ENCODE data around the gene TSEN54.

TSEN54 gene

GRCh38 chr17:75553295-75554110 is 37.2 kb downstream of the TSEN54 start:
- H3K9me3 ChIP-seq (replicated peaks; ENCODE audit: low read length) = no peaks in the 10 kb centered on the region
- peaks cover 8% of the 10 kb centered on the region for H3K27me3 ChIP-seq (ENCODE audit: control insufficient read depth, insufficient read depth, low read length)
- no peaks in the 10 kb centered on the region for H3K36me3 ChIP-seq (ENCODE audit: insufficient read depth, low read length)
- H3K4me3 ChIP-seq (ENCODE audit: low read length) = no peak overlapping the region
- H3K9ac ChIP-seq (ENCODE audit: low read depth, low read length) = no peak overlapping the region
- no peak overlapping the region for H3K4me2 ChIP-seq (ENCODE audit: low read length)
- peaks cover 9% of the 10 kb centered on the region for H3K4me1 ChIP-seq (ENCODE audit: control insufficient read depth, insufficient read depth, low read length)

DNA sequence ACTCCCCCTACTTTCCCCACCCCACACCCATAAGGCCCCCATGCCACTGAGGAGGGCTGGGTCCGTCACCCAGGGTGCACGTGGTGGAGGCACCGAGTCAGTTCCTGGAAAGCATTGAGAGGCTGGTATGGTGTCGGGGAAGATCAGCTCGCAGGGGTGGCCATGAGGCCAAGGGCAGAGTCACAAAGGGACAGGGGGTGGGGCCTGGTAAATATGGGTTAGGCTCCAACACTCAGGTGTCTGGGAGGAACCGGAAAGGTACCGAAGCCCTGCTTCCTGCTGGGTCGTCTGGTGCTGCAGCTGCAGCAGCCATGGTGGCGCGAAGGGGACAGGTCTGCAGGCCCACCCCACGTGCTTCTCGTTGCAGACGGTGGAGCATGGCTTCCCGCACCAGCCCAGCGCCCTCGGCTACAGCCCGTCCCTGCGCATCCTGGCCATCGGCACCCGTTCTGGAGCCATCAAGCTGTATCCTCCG is 39.4 kb downstream of the TSEN54 start:
- Histone ChIP-seq H3K27me3 (ENCODE audit: control insufficient read depth, insufficient read depth, low read length) (no peaks in the 10 kb centered on the region), H3K4me3 (ENCODE audit: low read length) (no peak overlapping the region), H3K36me3 (ENCODE audit: insufficient read depth, low read length) (no peaks in the 10 kb centered on the region), H3K9ac (ENCODE audit: low read depth, low read length) (no peak overlapping the region), H3K4me2 (ENCODE audit: low read length) (no peak overlapping the region), H3K9me3 (replicated peaks; ENCODE audit: low read length) (no peaks in the 10 kb centered on the region), H3K4me1 (ENCODE audit: control insufficient read depth, insufficient read depth, low read length) (peaks cover 9% of the 10 kb centered on the region)

GRCh38 chr17:75557075-75557851 is 40.9 kb downstream of the TSEN54 start:
- H3K36me3 ChIP-seq (ENCODE audit: insufficient read depth, low read length) = no peaks in the 10 kb centered on the region
- H3K9ac ChIP-seq (ENCODE audit: low read depth, low read length) = no peak overlapping the region
- H3K4me2 ChIP-seq (ENCODE audit: low read length) = no peak overlapping the region
- H3K9me3 ChIP-seq (replicated peaks; ENCODE audit: low read length) = no peaks in the 10 kb centered on the region
- peaks cover 12% of the 10 kb centered on the region for H3K4me1 ChIP-seq (ENCODE audit: control insufficient read depth, insufficient read depth, low read length)
- no peaks in the 10 kb centered on the region for H3K27me3 ChIP-seq (ENCODE audit: control insufficient read depth, insufficient read depth, low read length)
- no peak overlapping the region for H3K4me3 ChIP-seq (ENCODE audit: low read length)

DNA sequence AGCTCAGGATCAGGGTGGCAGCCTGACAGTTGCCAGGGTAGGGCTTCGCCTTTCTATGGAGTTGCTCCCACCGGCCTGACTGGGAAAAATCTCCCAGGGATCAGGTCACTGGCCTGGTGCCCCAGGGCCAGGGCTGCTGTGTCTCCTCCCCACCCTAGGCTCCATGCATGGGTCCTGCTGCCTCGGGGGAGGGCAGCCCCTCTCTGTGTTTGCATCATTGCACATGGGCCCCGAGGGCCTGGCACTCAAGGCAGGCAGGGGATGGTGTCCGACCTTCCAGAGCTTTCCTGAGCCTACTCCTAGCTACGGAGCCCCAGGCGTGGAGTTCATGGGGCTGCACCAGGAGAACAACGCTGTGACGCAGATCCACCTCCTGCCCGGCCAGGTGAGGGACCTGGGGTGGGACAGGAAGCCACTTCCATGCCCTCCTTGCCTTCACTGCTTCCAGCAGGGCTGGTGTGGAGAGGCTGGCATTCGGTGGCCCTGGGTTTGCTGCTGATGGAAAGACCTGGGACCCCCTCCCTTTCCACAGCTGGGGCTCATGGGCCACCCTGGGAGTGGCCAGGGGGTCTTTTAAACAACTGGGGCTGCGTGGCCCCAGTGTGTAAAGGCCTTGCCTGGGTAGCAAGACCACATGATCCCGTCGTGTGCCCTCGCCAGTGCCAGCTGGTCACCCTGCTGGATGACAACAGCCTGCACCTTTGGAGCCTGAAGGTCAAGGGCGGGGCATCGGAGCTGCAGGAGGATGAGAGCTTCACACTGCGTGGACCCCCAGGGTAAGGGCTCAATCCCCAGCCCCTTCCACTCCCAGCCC is 41.7 kb downstream of the TSEN54 start:
- H3K9ac ChIP-seq (ENCODE audit: low read depth, low read length) = no peak overlapping the region
- no peak overlapping the region for H3K4me2 ChIP-seq (ENCODE audit: low read length)
- no peaks in the 10 kb centered on the region for H3K9me3 ChIP-seq (replicated peaks; ENCODE audit: low read length)
- peaks cover 12% of the 10 kb centered on the region for H3K4me1 ChIP-seq (ENCODE audit: control insufficient read depth, insufficient read depth, low read length)
- H3K27me3 ChIP-seq (ENCODE audit: control insufficient read depth, insufficient read depth, low read length) = peaks cover 2% of the 10 kb centered on the region
- H3K36me3 ChIP-seq (ENCODE audit: insufficient read depth, low read length) = no peaks in the 10 kb centered on the region
- H3K4me3 ChIP-seq (ENCODE audit: low read length) = no peak overlapping the region

GRCh38 chr17:75558666-75559530 is 42.6 kb downstream of the TSEN54 start:
- Histone ChIP-seq H3K36me3 (ENCODE audit: insufficient read depth, low read length) (no peaks in the 10 kb centered on the region), H3K4me1 (ENCODE audit: control insufficient read depth, insufficient read depth, low read length) (peaks cover 12% of the 10 kb centered on the region), H3K9me3 (replicated peaks; ENCODE audit: low read length) (no peaks in the 10 kb centered on the region), H3K9ac (ENCODE audit: low read depth, low read length) (no peak overlapping the region), H3K27me3 (ENCODE audit: control insufficient read depth, insufficient read depth, low read length) (peaks cover 10% of the 10 kb centered on the region), H3K4me3 (ENCODE audit: low read length) (no peak overlapping the region), H3K4me2 (ENCODE audit: low read length) (no peak overlapping the region)

GRCh38 chr17:75559958-75560533 is 43.7 kb downstream of the TSEN54 start:
- no peaks in the 10 kb centered on the region for H3K9me3 ChIP-seq (replicated peaks; ENCODE audit: low read length)
- no peak overlapping the region for H3K4me3 ChIP-seq (ENCODE audit: low read length)
- no peak overlapping the region for H3K4me2 ChIP-seq (ENCODE audit: low read length)
- H3K36me3 ChIP-seq (ENCODE audit: insufficient read depth, low read length) = no peaks in the 10 kb centered on the region
- H3K9ac ChIP-seq (ENCODE audit: low read depth, low read length) = no peak overlapping the region
- peaks cover 12% of the 10 kb centered on the region for H3K4me1 ChIP-seq (ENCODE audit: control insufficient read depth, insufficient read depth, low read length)
- H3K27me3 ChIP-seq (ENCODE audit: control insufficient read depth, insufficient read depth, low read length) = peaks cover 11% of the 10 kb centered on the region

GRCh38 chr17:75561927-75562603 is 45.7 kb downstream of the TSEN54 start:
- Histone ChIP-seq H3K4me3 (ENCODE audit: low read length) (no peak overlapping the region), H3K4me2 (ENCODE audit: low read length) (no peak overlapping the region), H3K9ac (ENCODE audit: low read depth, low read length) (no peak overlapping the region), H3K4me1 (ENCODE audit: control insufficient read depth, insufficient read depth, low read length) (peaks cover 9% of the 10 kb centered on the region), H3K36me3 (ENCODE audit: insufficient read depth, low read length) (no peaks in the 10 kb centered on the region), H3K27me3 (ENCODE audit: control insufficient read depth, insufficient read depth, low read length) (peaks cover 28% of the 10 kb centered on the region), H3K9me3 (replicated peaks; ENCODE audit: low read length) (no peaks in the 10 kb centered on the region)

DNA sequence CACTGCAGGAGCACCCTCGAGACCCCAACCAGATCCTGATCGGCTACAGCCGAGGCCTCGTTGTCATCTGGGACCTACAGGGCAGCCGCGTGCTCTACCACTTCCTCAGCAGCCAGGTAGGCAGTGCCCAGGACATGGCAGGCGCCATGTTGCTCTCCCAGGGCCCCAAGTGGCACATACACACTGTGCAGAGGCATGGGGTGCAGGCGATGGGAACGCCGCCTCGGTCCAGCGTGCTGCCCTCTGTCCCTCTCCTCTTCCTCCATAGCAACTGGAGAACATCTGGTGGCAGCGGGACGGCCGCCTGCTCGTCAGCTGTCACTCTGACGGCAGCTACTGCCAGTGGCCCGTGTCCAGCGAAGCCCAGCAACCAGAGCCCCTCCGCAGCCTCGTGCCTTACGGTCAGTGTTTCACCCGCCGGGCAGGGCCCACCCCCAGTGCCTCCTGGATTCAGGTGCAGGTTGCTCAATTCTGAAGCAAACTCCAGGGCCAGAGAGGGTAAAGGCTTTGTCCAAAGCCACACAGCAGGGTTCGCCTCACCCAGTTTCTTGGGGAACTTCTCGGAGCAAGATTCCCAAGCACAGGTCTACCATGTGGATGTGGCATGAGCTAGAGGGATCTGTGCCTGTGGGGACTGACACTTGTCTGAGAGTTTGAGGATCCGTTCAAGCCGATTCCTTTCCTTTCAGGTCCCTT is 46.9 kb downstream of the TSEN54 start:
- no peak overlapping the region for H3K4me2 ChIP-seq (ENCODE audit: low read length)
- peaks cover 3% of the 10 kb centered on the region for H3K4me1 ChIP-seq (ENCODE audit: control insufficient read depth, insufficient read depth, low read length)
- peaks cover 32% of the 10 kb centered on the region for H3K27me3 ChIP-seq (ENCODE audit: control insufficient read depth, insufficient read depth, low read length)
- H3K9me3 ChIP-seq (replicated peaks; ENCODE audit: low read length) = no peaks in the 10 kb centered on the region
- H3K9ac ChIP-seq (ENCODE audit: low read depth, low read length) = no peak overlapping the region
- H3K4me3 ChIP-seq (ENCODE audit: low read length) = no peak overlapping the region
- H3K36me3 ChIP-seq (ENCODE audit: insufficient read depth, low read length) = no peaks in the 10 kb centered on the region

- Histone ChIP-seq H3K4me1 (ENCODE audit: control insufficient read depth, insufficient read depth, low read length) (peaks cover 3% of the 10 kb centered on the region), H3K27me3 (ENCODE audit: control insufficient read depth, insufficient read depth, low read length) (peaks cover 38% of the 10 kb centered on the region), H3K36me3 (ENCODE audit: insufficient read depth, low read length) (no peaks in the 10 kb centered on the region), H3K9me3 (replicated peaks; ENCODE audit: low read length) (no peaks in the 10 kb centered on the region), H3K4me2 (ENCODE audit: low read length) (no peak overlapping the region), H3K9ac (ENCODE audit: low read depth, low read length) (no peak overlapping the region), H3K4me3 (ENCODE audit: low read length) (no peak overlapping the region)
Observed at GRCh38 chr17:75564195-75564594, 47.9 kb downstream of the TSEN54 start.

Data from skeletal muscle satellite cell (primary cell).